Mucosa of gallbladder (tissue), 1 donor: Measurements from ENCODE around the gene POP7. TPM values are rescaled to one million over a fixed set of nuclear protein-coding genes. Genes with fewer than 3 reads are reported as not detected.
"Not testable (repeated sequence)": the region's sequence is repeated elsewhere in the genome, so short reads cannot be mapped to it uniquely, and the experiment has no call there.

Experiments used
- DNase-seq: peaks from one replicate; pipeline ENCODE4 v3.0.0-alpha.2; 2020; ENCODE audit warnings: low spot score
- total RNA-seq: library from RNA; stranded (reverse); gene quantifications from one replicate; pipeline ENCODE4 v1.2.1, GENCODE V29; 2021
- donor health status: DM: no; HTN: no; CAD: no.

Gene POP7
- total RNA-seq, 1 donor from 2014 or later, result 25.9 TPM

DNA sequence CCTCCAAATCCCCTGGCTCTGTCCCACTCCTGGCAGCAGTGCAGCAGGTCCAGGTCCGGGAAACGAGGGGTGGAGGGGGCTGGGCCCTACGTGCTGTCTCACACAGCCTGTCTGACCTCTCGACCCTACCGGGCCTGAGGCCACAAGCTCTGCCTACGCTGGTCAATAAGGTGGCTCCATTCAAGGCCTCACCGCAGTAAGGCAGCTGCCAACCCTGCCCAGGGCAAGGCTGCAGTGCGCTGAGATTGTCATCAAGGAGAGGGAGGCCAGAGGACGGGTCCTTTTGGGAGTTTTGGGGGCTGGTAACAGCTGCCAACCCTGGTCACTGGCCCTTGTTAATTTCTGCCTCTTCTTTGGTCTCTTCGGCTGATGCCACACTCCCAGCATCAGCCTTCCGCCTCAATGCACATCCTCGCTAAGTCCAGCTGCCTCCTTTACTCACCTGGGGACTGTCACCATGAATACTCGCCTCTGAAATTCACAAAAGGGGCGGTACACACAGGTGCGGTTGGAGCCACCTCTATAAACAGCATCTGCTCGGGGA is 17.9 kb downstream of the POP7 start:
- DNase-seq, result no peak

DNA sequence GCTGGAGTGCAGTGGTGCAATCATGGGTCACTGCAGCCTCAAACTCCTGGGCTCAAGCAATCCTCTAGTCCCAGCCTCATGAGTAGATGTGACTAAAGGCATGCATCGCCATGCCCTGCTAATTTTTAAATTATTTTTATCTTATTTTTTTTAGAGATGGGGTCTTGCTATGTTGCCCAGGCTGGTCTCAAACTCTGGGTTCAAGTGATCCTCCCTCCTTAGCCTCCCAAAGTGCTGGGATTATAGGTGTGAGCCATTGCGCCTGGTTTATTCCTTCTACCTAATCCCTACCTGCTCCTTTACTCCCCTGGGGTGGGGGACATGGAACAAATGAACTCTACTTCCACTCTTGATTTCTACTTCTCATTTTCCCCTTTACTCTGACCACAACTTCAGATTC is 18.4 kb downstream of the POP7 start:
- DNase-seq, result not testable (repeated sequence)

DNA sequence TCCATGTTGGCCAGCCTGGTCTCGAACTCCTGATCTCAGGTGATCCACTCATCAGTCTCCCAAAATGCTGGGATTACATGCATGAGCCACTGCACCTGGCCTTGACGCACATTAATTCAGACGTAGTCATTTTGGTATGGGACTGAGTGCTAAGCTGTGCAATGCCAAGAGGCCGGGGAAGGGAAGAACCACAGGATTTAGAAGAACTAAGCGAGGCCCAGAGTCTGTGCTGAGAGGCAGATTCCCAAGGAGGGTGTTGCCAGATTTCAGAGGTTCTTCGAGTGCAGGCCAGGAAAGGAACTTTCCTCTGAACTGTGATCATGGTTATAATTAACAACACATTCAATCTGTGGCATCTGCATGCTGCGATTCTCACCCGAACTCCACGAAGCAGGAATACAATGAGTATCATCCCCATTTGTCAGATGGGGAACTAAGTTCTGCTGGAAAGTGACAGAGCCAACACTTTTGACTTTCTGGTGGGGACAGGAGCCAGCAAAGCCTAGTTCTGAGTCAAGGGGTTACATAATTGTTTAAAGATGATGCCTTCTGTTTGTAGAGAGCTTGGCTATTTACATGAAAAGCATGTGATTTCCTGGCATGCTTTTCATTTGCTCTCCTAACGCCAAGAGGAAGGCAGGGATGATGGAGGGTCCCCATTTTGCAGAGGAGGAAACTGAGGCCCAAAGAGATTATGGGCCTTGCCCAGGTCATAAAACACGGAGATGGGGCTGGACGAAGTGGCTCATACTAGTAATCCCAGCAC is 21.3 kb downstream of the POP7 start:
- no peak for DNase-seq

DNA sequence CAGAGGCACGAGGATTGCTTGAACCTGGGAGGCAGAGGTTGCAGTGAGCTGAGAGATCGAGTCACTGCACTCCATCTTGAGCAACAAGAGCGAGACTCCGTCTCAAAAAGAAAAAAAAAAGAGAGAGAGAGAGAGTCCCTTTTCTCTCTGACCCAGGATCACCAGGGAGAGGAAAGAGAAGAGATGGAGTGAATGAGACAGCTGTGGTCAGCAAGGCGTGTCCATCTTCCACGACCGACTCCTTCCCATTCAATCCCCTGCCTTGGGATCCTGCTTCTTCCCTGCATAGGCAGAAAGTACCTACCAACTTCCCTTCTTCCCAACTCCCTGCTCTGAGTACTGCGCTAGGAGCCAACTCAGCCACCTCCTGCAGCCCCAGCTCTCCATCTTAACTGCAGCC is 22.3 kb downstream of the POP7 start:
- DNase-seq, result no peak

DNA sequence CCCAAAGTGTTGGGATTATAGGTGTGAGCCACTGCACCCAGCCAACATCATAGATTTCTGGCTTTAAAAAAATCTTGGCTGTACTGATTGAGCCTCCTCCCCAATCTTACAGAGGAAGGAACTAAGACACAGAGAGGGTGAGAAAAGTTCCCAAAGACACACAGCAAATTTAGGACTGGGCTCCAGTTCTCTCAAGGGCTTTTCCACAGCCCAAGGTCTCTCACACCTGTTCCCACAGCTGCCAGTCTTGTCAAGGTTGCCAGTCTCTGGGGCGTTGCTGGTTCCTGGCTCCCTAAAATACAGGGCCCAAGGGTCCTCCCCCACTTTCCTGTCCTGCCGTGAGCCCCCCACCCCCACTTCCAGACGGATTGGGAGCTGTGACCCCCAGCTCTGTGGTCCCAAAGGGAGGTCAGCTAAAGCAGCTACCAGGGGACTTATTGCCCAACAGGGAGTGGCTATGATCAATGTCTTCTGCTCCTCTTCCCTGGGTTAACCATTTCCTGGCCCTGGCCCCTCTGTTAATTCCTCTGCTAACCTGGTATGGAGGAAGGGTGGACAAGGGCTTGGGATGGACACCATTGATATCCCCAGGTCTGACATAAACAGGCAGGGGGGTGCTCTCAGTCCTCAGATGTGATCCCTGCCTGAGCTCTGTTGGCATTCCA is 24.3 kb downstream of the POP7 start:
- no peak for DNase-seq

DNA sequence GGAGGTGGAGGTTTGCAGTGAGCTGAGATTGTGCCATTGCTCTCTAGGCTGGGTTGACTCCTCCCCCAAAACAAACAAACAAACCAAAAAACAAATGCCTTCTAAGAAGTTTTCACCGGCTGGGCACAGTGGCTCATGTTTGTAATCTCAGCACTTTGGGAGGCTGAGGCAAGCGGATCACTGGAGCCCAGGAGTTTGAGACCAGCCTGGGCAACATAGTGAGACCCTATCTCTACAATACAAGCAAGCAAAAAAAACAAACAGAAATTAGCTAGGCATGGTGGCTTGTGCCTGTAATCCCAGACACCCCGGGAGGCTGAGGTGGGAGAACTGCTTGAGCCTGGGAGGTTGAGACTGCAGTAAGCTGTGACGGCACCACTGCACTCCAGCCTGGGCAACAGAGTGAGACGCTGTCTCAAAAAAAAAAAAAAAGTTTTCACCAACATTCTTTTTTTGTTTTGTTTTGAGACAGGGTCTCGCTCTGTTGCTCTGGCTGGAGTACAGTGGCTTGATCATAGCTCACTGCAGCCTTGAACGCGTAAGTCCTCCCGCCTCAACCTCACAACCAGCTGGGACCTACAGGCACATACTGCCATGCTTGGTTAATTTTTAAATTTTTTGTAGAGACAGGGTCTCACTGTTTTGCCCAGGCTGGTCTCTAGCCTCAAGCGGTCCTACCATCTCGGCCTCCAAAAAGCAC is 26.2 kb downstream of the POP7 start:
- no peak for DNase-seq

DNA sequence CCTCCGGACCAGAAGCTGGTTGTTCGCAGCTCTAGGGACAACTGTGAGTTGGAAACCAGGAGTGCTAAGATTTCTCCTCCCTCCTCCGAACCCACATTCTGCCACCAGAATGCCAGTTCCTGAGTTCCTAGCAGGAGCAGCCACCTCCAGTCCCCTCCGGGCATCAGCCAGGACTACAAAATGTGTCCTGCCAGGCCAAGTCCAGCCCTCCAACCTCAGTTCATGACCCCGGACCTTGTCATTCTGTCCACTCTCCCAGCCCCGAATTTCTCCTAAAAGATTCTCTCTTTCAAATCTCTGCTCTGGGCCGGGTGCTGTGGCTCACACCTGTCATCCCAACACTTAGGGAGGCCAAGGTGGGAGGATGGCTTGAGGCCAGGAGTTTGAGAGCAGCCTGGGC is 29.8 kb downstream of the POP7 start:
- DNase-seq, result no peak

DNA sequence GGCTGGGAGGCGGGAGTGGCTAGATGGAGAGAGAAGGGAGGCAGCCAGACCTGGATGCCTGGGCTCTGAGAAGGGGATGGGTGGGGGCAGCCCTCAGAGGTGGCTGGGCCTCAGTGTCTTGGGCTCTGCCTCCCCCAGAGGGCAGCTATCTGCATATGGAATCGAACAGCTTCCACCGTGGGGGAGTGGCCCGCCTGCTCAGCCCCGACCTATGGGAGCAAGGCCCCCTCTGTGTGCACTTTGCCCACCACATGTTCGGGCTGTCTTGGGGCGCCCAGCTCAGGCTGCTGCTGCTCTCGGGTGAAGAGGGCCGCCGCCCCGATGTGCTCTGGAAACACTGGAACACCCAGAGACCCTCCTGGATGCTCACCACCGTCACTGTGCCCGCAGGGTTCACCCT is 30.8 kb downstream of the POP7 start:
- no peak for DNase-seq

DNA sequence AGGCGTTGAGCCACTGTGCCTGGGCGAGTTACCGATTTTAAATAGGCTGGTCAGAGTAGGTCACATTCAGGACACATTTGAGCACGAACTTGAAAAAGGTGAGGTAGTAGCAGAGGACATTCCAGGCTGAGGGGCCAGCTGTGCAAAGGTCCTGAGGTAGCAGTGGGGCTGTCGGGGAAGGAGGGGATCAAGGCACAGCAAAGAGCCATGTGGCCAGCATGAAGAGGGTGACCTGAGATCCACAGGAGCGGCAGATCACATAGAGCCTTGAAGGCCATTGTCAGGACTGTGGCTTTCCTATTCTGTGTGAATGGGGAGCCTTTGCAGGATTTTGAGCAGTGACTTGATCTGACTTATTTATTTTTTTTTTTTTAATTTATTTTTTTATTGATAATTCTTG is 34.0 kb downstream of the POP7 start:
- no peak for DNase-seq

DNA sequence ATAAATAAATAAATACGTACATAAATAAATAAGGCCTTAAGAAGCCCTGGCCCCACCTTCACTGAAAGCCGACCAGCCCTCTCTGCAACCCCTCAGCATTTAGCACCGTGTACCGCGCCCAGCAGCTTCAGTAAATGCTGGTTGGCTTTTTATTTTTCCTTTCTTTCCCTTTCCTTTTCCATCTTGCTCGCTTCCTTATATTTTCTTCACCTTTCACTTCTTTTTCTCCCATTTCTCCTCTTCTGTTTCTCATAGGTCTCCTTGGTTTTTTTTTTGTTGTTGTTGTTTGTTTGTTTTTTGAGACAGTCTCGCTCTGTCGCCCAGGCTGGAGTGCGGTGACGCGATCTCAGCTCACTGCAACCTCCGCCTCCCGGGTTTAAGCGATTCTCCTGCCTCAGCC is 38.7 kb downstream of the POP7 start:
- no peak for DNase-seq

DNA sequence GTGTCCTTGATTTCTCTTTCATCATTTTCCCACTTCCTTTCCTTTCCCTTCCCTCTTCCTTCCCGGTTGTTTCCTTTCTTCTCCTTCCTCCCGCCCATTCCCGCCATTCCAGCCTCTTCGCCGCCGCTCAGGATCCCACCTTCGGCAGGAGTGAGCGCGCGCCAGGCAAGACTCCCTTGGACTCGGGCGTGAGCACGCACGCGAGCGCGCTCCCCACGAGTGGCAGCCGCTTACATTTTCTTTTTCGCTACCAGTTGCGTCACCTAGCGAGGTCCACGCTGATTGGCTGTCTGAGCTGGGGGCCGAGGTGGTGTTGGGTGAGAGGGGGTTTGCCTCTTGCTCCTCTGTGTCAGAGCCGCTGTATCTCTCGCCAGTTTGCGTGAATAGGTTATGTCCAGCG is 39.3 kb downstream of the POP7 start:
- DNase-seq, result peak; percentile 11

DNA sequence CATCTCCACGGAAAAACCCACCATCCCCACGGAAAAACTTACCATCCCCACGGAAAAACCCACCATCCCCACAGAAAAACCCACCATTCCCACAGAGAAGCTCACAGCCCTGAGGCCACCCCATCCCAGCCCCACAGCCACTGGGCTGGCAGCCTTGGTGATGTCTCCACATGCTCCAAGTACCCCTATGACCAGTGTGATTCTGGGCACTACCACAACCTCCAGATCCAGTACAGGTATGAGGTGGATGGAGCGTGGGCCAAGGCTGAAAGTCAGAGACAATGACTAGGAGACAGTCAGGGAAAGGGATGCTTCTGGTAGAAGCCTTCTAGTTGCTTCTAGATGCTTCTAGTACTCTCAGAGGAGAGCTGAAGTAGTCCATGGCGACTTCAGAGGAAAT is 47.1 kb downstream of the POP7 start:
- DNase-seq, result no peak

DNA sequence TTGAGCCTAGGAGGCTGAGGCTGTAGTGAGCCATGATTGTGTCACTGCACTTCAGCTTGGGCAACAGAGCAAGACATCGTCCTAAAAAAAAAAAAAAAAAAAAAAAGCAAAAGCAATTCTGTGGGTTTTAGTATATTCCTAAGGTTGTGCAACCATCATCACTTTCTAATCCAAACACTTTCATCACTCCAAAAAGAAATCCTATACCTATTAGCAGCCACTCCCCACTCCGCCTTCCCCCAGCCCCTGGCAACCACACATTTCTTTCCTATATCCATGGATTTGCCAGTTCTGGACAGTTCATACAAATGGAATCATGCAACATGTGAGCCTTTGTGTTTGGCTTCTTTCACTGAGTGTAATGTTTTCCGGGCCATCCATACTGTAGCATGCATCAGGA is 47.8 kb downstream of the POP7 start:
- DNase-seq, result no peak

Other genes with a start within 250 kb of the POP7 start
- 1.2 TPM for gene SPACDR, start 241.9 kb upstream of the POP7 start, total RNA-seq
- 78.2 TPM for gene TSC22D4, start 226.9 kb upstream of the POP7 start, total RNA-seq
- gene NYAP1, start 222.2 kb upstream of the POP7 start, total RNA-seq, result 1.2 TPM
- 102 TPM for gene AGFG2, start 166.9 kb upstream of the POP7 start, total RNA-seq
- 13.3 TPM for gene SAP25, start 132.2 kb upstream of the POP7 start, total RNA-seq
- 131 TPM for gene LRCH4, start 120.0 kb upstream of the POP7 start, total RNA-seq
- gene FBXO24, start 119.8 kb upstream of the POP7 start, total RNA-seq, result 1.6 TPM
- gene PCOLCE, start 103.8 kb upstream of the POP7 start, total RNA-seq, result 55.4 TPM
- 34.8 TPM for gene MOSPD3, start 93.6 kb upstream of the POP7 start, total RNA-seq
- gene TFR2, start 64.6 kb upstream of the POP7 start, total RNA-seq, result 13.8 TPM
- 0.14 TPM for gene ACTL6B, start 49.7 kb upstream of the POP7 start, total RNA-seq
- gene GNB2, start 32.4 kb upstream of the POP7 start, total RNA-seq, result 236 TPM
- 56.2 TPM for gene GIGYF1, start 11.9 kb upstream of the POP7 start, total RNA-seq
- gene EPO, start 14.3 kb downstream of the POP7 start, total RNA-seq, result not detected
- not detected for gene ZAN, start 27.5 kb downstream of the POP7 start, total RNA-seq
- 165 TPM for gene EPHB4, start 121.4 kb downstream of the POP7 start, total RNA-seq
- 76.1 TPM for gene SLC12A9, start 146.6 kb downstream of the POP7 start, total RNA-seq
- 91.0 TPM for gene TRIP6, start 161.3 kb downstream of the POP7 start, total RNA-seq
- 150 TPM for gene SRRT, start 169.0 kb downstream of the POP7 start, total RNA-seq
- gene UFSP1, start 183.6 kb downstream of the POP7 start, total RNA-seq, result 3.3 TPM
- 8.4 TPM for gene ACHE, start 189.8 kb downstream of the POP7 start, total RNA-seq
- 230 TPM for gene MUC3A, start 243.4 kb downstream of the POP7 start, total RNA-seq